NCI-H774 (cell line): Measurements from ENCODE around the gene PLCL1.

Experiments
- DNase-seq: peaks from one replicate; lab custom pipeline; 2025; lab: John Stamatoyannopoulos, UW

PLCL1 gene

GRCh38 chr2:197804049-197804757 lies at the start of gene PLCL1:
Gene PLCL1, plus strand, starts transcription at chr2:197804593.
- peak; percentile 94 for DNase-seq

GRCh38 chr2:197759013-197759412 lies 45.4 kb upstream of the PLCL1 start:
- DNase-seq = no peak

- no peak for DNase-seq
These were observed 44.6 kb upstream of the PLCL1 start for GRCh38 chr2:197759625-197760292.

- no peak for DNase-seq
These were observed 44.1 kb upstream of the PLCL1 start for GRCh38 chr2:197760293-197760657.

GRCh38 chr2:197777823-197778407 lies 26.5 kb upstream of the PLCL1 start:
- DNase-seq = peak; percentile 8

GRCh38 chr2:197779261-197779660 lies 25.1 kb upstream of the PLCL1 start:
- DNase-seq = no peak

GRCh38 chr2:197782126-197782525 lies 22.3 kb upstream of the PLCL1 start:
- DNase-seq = no peak

- DNase-seq = no peak
These were observed 19.1 kb upstream of the PLCL1 start, which contains the start of gene BOLL for GRCh38 chr2:197784956-197785941. Gene BOLL, minus strand, starts transcription at chr2:197785319. Its CDS starts 3,469 bp downstream, at chr2:197781850.

- DNase-seq = no peak
These were observed 18.1 kb upstream of the PLCL1 start for GRCh38 chr2:197786010-197786877.

GRCh38 chr2:197793456-197793855 lies 10.9 kb upstream of the PLCL1 start:
- no peak for DNase-seq

- DNase-seq = no peak
These were observed 9.1 kb upstream of the PLCL1 start for GRCh38 chr2:197795277-197795676.

- DNase-seq = no peak
These were observed 6.2 kb upstream of the PLCL1 start for GRCh38 chr2:197798187-197798586.

GRCh38 chr2:197799068-197799467 lies 5.3 kb upstream of the PLCL1 start:
- no peak for DNase-seq

GRCh38 chr2:197800091-197800490 lies 4.3 kb upstream of the PLCL1 start:
- DNase-seq = no peak

GRCh38 chr2:197801033-197801432 lies 3.4 kb upstream of the PLCL1 start:
- DNase-seq = no peak

GRCh38 chr2:197803033-197803444 lies 1.4 kb upstream of the PLCL1 start:
- peak; percentile 60 for DNase-seq

- no peak for DNase-seq
These were observed 643 bp downstream of the PLCL1 start for GRCh38 chr2:197804758-197805714.

- DNase-seq = peak; percentile 16
These were observed 1.6 kb downstream of the PLCL1 start for GRCh38 chr2:197805715-197806633.

GRCh38 chr2:197809064-197809463 lies 4.7 kb downstream of the PLCL1 start:
- no peak for DNase-seq
